ENCODE data around the gene NETO1.

NETO1 gene

DNA sequence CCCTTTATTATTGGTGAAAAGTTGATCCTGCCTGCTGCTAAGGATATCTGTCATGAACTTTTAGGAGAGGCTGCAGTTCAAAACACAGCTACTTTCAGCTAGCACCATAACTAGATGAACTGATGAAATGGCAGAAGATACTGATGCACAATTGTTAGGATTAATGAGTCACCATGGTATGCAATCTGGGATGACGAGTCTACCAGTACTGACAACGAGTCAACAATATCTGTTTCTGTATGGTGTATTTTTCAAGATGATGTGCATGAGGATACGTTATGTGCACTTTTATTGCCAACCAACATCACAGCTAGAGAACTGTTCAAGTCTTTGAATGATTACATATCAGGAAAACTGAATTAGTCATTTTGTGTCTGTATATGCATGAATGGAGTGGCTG lies 68.7 kb downstream of the NETO1 start:
- H3K9me3 ChIP-seq (ENCODE audit: insufficient read depth, low read depth, low read length), result no peaks in the 10 kb centered on the region
- 0 out of 2 replicates have a peak, but pooled peaks cover 2% of the 10 kb centered on the region for H3F3A ChIP-seq (ENCODE audit: low read depth)
- H3K9ac ChIP-seq (ENCODE audit: low read depth, low read length, poor library complexity, severe bottlenecking), result no peak overlapping the region
- H3K9me2 ChIP-seq (replicated peaks; ENCODE audit: low read depth, low read length), result no peaks in the 10 kb centered on the region
- H3K36me3 ChIP-seq (ENCODE audit: insufficient read depth, low read length), result peaks cover under 1% of the 10 kb centered on the region; the same call in 1 of the 2 replicates
- peaks cover 5% of the 10 kb centered on the region for H4K20me1 ChIP-seq (ENCODE audit: insufficient read depth, low read length, poor library complexity, severe bottlenecking)
- TF ChIP-seq EZH2phosphoT487 (IDR thresholded peaks at IDR 0.05; ENCODE audit: borderline replicate concordance), result no peak
- TF ChIP-seq, protein P1, sequence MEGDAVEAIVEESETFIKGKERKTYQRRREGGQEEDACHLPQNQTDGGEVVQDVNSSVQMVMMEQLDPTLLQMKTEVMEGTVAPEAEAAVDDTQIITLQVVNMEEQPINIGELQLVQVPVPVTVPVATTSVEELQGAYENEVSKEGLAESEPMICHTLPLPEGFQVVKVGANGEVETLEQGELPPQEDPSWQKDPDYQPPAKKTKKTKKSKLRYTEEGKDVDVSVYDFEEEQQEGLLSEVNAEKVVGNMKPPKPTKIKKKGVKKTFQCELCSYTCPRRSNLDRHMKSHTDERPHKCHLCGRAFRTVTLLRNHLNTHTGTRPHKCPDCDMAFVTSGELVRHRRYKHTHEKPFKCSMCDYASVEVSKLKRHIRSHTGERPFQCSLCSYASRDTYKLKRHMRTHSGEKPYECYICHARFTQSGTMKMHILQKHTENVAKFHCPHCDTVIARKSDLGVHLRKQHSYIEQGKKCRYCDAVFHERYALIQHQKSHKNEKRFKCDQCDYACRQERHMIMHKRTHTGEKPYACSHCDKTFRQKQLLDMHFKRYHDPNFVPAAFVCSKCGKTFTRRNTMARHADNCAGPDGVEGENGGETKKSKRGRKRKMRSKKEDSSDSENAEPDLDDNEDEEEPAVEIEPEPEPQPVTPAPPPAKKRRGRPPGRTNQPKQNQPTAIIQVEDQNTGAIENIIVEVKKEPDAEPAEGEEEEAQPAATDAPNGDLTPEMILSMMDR (conservative IDR thresholded peaks at IDR 0.05; ENCODE audit: low read length), result no peak
- H3K4me3 ChIP-seq (ENCODE audit: low read length, poor library complexity, severe bottlenecking), result no peak overlapping the region
- H3K4me2 ChIP-seq (ENCODE audit: low read depth, low read length, poor library complexity, severe bottlenecking), result no peak overlapping the region
- H3K79me2 ChIP-seq (ENCODE audit: insufficient read depth, low read length), result no peaks in the 10 kb centered on the region
- H3K27me3 ChIP-seq (ENCODE audit: insufficient read depth, low read length, poor library complexity, severe bottlenecking), result no peaks in the 10 kb centered on the region
- H3K4me1 ChIP-seq (ENCODE audit: insufficient read depth, low read length, poor library complexity, severe bottlenecking), result peaks cover 7% of the 10 kb centered on the region
- H2AFZ ChIP-seq (ENCODE audit: low read length), result no peak overlapping the region

DNA sequence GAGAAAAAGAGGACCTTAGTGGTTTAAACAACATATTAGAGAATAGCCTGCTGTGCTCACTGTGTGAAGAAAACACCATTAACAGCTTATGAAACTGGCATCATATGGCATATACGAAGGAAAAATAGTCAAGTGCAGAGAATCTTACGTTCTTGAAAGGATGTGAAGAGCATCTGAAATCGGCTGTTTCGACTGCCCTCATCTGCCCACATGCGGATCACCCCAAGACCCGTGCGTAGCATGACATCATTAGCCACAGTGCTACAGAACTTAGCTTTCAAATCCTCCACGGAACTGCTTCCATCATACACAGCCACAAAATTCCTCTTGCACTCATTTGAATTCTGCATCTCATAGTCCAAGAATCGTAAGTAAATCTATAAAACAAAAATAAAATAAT lies 84.3 kb downstream of the NETO1 start:
- no peaks in the 10 kb centered on the region for H3K4me1 ChIP-seq (ENCODE audit: insufficient read depth, low read length, poor library complexity, severe bottlenecking)
- no peaks in the 10 kb centered on the region for H3F3A ChIP-seq (ENCODE audit: low read depth)
- no peaks in the 10 kb centered on the region for H4K20me1 ChIP-seq (ENCODE audit: insufficient read depth, low read length, poor library complexity, severe bottlenecking)
- H3K9ac ChIP-seq (ENCODE audit: low read depth, low read length, poor library complexity, severe bottlenecking), result no peak overlapping the region
- no peak overlapping the region for H3K4me2 ChIP-seq (ENCODE audit: low read depth, low read length, poor library complexity, severe bottlenecking)
- H3K9me2 ChIP-seq (replicated peaks; ENCODE audit: low read depth, low read length), result no peaks in the 10 kb centered on the region
- TF ChIP-seq, protein P1 (conservative IDR thresholded peaks at IDR 0.05; ENCODE audit: low read length), result no peak
- TF ChIP-seq EZH2phosphoT487 (IDR thresholded peaks at IDR 0.05; ENCODE audit: borderline replicate concordance), result no peak
- H3K27me3 ChIP-seq (ENCODE audit: insufficient read depth, low read length, poor library complexity, severe bottlenecking), result no peaks in the 10 kb centered on the region
- no peak overlapping the region for H3K4me3 ChIP-seq (ENCODE audit: low read length, poor library complexity, severe bottlenecking)
- peaks cover 19% of the 10 kb centered on the region; the same call in 1 of the 2 replicates for H3K36me3 ChIP-seq (ENCODE audit: insufficient read depth, low read length)
- no peak overlapping the region for H2AFZ ChIP-seq (ENCODE audit: low read length)
- H3K79me2 ChIP-seq (ENCODE audit: insufficient read depth, low read length), result no peaks in the 10 kb centered on the region
- no peaks in the 10 kb centered on the region for H3K9me3 ChIP-seq (ENCODE audit: insufficient read depth, low read depth, low read length)

DNA sequence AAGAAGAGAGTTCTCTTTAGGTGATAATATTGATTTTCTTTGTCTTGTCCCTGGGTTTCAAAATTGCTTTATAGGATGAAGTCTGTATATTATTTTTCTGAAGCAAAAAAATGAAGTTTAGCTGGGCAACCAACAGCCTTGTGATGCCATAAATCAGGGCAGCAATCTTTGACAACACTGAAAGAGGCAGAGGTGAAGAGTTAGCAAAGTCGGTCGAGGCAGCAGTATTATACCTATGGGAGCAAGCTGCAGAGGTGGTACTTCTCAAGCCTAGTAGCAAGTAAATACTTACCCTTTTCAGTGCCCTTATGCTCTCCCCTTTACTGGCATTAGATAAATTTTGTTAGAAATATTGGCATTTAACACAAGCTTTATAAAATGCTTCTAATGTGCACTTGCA lies 92.9 kb downstream of the NETO1 start:
- H3F3A ChIP-seq (ENCODE audit: low read depth), result no peaks in the 10 kb centered on the region
- H3K36me3 ChIP-seq (ENCODE audit: insufficient read depth, low read length), result no peaks in the 10 kb centered on the region
- H3K79me2 ChIP-seq (ENCODE audit: insufficient read depth, low read length), result no peaks in the 10 kb centered on the region
- H2AFZ ChIP-seq (ENCODE audit: low read length), result no peak overlapping the region
- H3K4me3 ChIP-seq (ENCODE audit: low read length, poor library complexity, severe bottlenecking), result no peak overlapping the region
- H3K4me2 ChIP-seq (ENCODE audit: low read depth, low read length, poor library complexity, severe bottlenecking), result no peak overlapping the region
- no peaks in the 10 kb centered on the region for H3K4me1 ChIP-seq (ENCODE audit: insufficient read depth, low read length, poor library complexity, severe bottlenecking)
- H4K20me1 ChIP-seq (ENCODE audit: insufficient read depth, low read length, poor library complexity, severe bottlenecking), result no peaks in the 10 kb centered on the region
- no peaks in the 10 kb centered on the region for H3K27me3 ChIP-seq (ENCODE audit: insufficient read depth, low read length, poor library complexity, severe bottlenecking)
- TF ChIP-seq, protein P1 (conservative IDR thresholded peaks at IDR 0.05; ENCODE audit: low read length), result no peak
- no peak for TF ChIP-seq EZH2phosphoT487 (IDR thresholded peaks at IDR 0.05; ENCODE audit: borderline replicate concordance)
- no peaks in the 10 kb centered on the region for H3K9me2 ChIP-seq (replicated peaks; ENCODE audit: low read depth, low read length)
- H3K9ac ChIP-seq (ENCODE audit: low read depth, low read length, poor library complexity, severe bottlenecking), result no peak overlapping the region
- no peaks in the 10 kb centered on the region for H3K9me3 ChIP-seq (ENCODE audit: insufficient read depth, low read depth, low read length)

All from Loucy (cell line).